Dendritic cell treated with granulocyte-macrophage colony-stimulating factor and Interleukin-4, amounts not matched to agents 40 ng/mL and 50 ng/mL, for 4 days (primary cell): Measurements from ENCODE around the gene PTPRN2.

ENCODE experiments used
- H3K27ac Mint-ChIP-seq: one replicate; pipeline ENCODE4 v1.8.0; 2022; ENCODE audit warnings: mild to moderate bottlenecking, mixed read lengths
- H3K27me3 Mint-ChIP-seq: one replicate; pipeline ENCODE4 v1.8.0; 2022; ENCODE audit warnings: mild to moderate bottlenecking, mixed read lengths
- H3K36me3 Mint-ChIP-seq: one replicate; pipeline ENCODE4 v1.8.0; 2022; ENCODE audit warnings: low read depth, mixed read lengths
- H3K4me1 Mint-ChIP-seq: one replicate; pipeline ENCODE4 v1.8.0; 2022; ENCODE audit warnings: low read depth, mixed read lengths
- H3K4me3 Mint-ChIP-seq: one replicate; pipeline ENCODE4 v1.8.0; 2022; ENCODE audit warnings: mild to moderate bottlenecking, moderate library complexity, mixed read lengths
- H3K9me3 Mint-ChIP-seq: one replicate; pipeline ENCODE4 v1.8.0; 2022; ENCODE audit warnings: mixed read lengths
- intact Hi-C: fragments of 100-400 bp; cut with micrococcal nuclease; formaldehyde crosslinking; loops from one replicate; pipeline ENCODE4 v1.15.0; 2022

Gene PTPRN2

GRCh38 chr7:157652954-157653826 lies 934.4 kb downstream of the PTPRN2 start:
- Mint-ChIP-seq H3K27me3 (no peaks in the 10 kb centered on the region), H3K4me1 (no peaks in the 10 kb centered on the region), H3K36me3 (no peaks in the 10 kb centered on the region), H3K4me3 (no peak overlapping the region), H3K9me3 (no peaks in the 10 kb centered on the region), H3K27ac (no peak overlapping the region)
- intact Hi-C loops, result no loop called here

- H3K36me3 Mint-ChIP-seq, result no peaks in the 10 kb centered on the region
- intact Hi-C loops, result no loop called here
- no peaks in the 10 kb centered on the region for H3K27me3 Mint-ChIP-seq
- no peaks in the 10 kb centered on the region for H3K9me3 Mint-ChIP-seq
- no peaks in the 10 kb centered on the region for H3K4me1 Mint-ChIP-seq
- H3K4me3 Mint-ChIP-seq, result no peak overlapping the region
- no peak overlapping the region for H3K27ac Mint-ChIP-seq
Measured at GRCh38 chr7:157652161-157652953, 935.3 kb downstream of the PTPRN2 start.

GRCh38 chr7:157651366-157652160 lies 936.1 kb downstream of the PTPRN2 start:
- Mint-ChIP-seq H3K4me3 (no peak overlapping the region), H3K27me3 (no peaks in the 10 kb centered on the region), H3K9me3 (no peaks in the 10 kb centered on the region), H3K4me1 (no peaks in the 10 kb centered on the region), H3K36me3 (no peaks in the 10 kb centered on the region), H3K27ac (no peak overlapping the region)
- intact Hi-C loops, result no loop called here

- H3K9me3 Mint-ChIP-seq, result no peaks in the 10 kb centered on the region
- H3K27me3 Mint-ChIP-seq, result no peaks in the 10 kb centered on the region
- H3K36me3 Mint-ChIP-seq, result no peaks in the 10 kb centered on the region
- no peaks in the 10 kb centered on the region for H3K4me1 Mint-ChIP-seq
- intact Hi-C loops, result no loop called here
- no peak overlapping the region for H3K27ac Mint-ChIP-seq
- H3K4me3 Mint-ChIP-seq, result no peak overlapping the region
Measured at GRCh38 chr7:157650801-157651200, 936.8 kb downstream of the PTPRN2 start.

- Mint-ChIP-seq H3K36me3 (no peaks in the 10 kb centered on the region), H3K27me3 (no peaks in the 10 kb centered on the region), H3K4me1 (no peaks in the 10 kb centered on the region), H3K9me3 (no peaks in the 10 kb centered on the region), H3K27ac (no peak overlapping the region), H3K4me3 (no peak overlapping the region)
- intact Hi-C loops, result no loop called here
Measured at GRCh38 chr7:157650131-157650631, 937.4 kb downstream of the PTPRN2 start.

GRCh38 chr7:157646551-157646950 lies 941.1 kb downstream of the PTPRN2 start:
- Mint-ChIP-seq H3K27me3 (no peaks in the 10 kb centered on the region), H3K4me3 (no peak overlapping the region), H3K36me3 (no peaks in the 10 kb centered on the region), H3K9me3 (no peaks in the 10 kb centered on the region), H3K4me1 (no peaks in the 10 kb centered on the region), H3K27ac (no peak overlapping the region)
- intact Hi-C loops, result no loop called here

GRCh38 chr7:157645539-157645938 lies 942.1 kb downstream of the PTPRN2 start:
- no peak overlapping the region for H3K4me3 Mint-ChIP-seq
- peaks cover 3% of the 10 kb centered on the region for H3K9me3 Mint-ChIP-seq
- H3K4me1 Mint-ChIP-seq, result no peaks in the 10 kb centered on the region
- intact Hi-C loops, result no loop called here
- no peaks in the 10 kb centered on the region for H3K27me3 Mint-ChIP-seq
- H3K36me3 Mint-ChIP-seq, result no peaks in the 10 kb centered on the region
- H3K27ac Mint-ChIP-seq, result no peak overlapping the region

- intact Hi-C loops, result no loop called here
- no peak overlapping the region for H3K27ac Mint-ChIP-seq
- peaks cover 2% of the 10 kb centered on the region for H3K27me3 Mint-ChIP-seq
- H3K36me3 Mint-ChIP-seq, result no peaks in the 10 kb centered on the region
- H3K4me3 Mint-ChIP-seq, result no peak overlapping the region
- H3K9me3 Mint-ChIP-seq, result peaks cover 9% of the 10 kb centered on the region
- no peaks in the 10 kb centered on the region for H3K4me1 Mint-ChIP-seq
Measured at GRCh38 chr7:157644946-157645345, 942.7 kb downstream of the PTPRN2 start.

GRCh38 chr7:157643525-157643970 lies 944.1 kb downstream of the PTPRN2 start:
- no peak overlapping the region for H3K27ac Mint-ChIP-seq
- intact Hi-C loops, result no loop called here
- no peaks in the 10 kb centered on the region for H3K4me1 Mint-ChIP-seq

GRCh38 chr7:157641866-157642265 lies 945.8 kb downstream of the PTPRN2 start:
- intact Hi-C loops, result no loop called here
- H3K27ac Mint-ChIP-seq, result no peak overlapping the region
- H3K27me3 Mint-ChIP-seq, result peaks cover 2% of the 10 kb centered on the region
- no peaks in the 10 kb centered on the region for H3K4me1 Mint-ChIP-seq
- H3K36me3 Mint-ChIP-seq, result no peaks in the 10 kb centered on the region
- peaks cover 14% of the 10 kb centered on the region for H3K9me3 Mint-ChIP-seq
- H3K4me3 Mint-ChIP-seq, result no peak overlapping the region

More at GRCh38 chr7:157643525-157643970, 944.1 kb downstream of the PTPRN2 start:
- Mint-ChIP-seq H3K9me3 (peaks cover 14% of the 10 kb centered on the region), H3K36me3 (no peaks in the 10 kb centered on the region), H3K4me3 (no peak overlapping the region), H3K27me3 (peaks cover 2% of the 10 kb centered on the region)

GRCh38 chr7:157640144-157640543 lies 947.5 kb downstream of the PTPRN2 start:
- H3K36me3 Mint-ChIP-seq, result no peaks in the 10 kb centered on the region
- no peaks in the 10 kb centered on the region for H3K4me1 Mint-ChIP-seq
- no peak overlapping the region for H3K27ac Mint-ChIP-seq
- H3K9me3 Mint-ChIP-seq, result peaks cover 14% of the 10 kb centered on the region
- intact Hi-C loops, result no loop called here
- H3K4me3 Mint-ChIP-seq, result no peak overlapping the region
- H3K27me3 Mint-ChIP-seq, result peaks cover 2% of the 10 kb centered on the region

- Mint-ChIP-seq H3K4me1 (no peaks in the 10 kb centered on the region), H3K27ac (no peak overlapping the region), H3K9me3 (peaks cover 14% of the 10 kb centered on the region), H3K36me3 (no peaks in the 10 kb centered on the region), H3K4me3 (no peak overlapping the region), H3K27me3 (peaks cover 3% of the 10 kb centered on the region)
- intact Hi-C loops, result no loop called here
Measured at GRCh38 chr7:157638563-157638962, 949.1 kb downstream of the PTPRN2 start.

GRCh38 chr7:157637216-157637949 lies 950.2 kb downstream of the PTPRN2 start:
- H3K27ac Mint-ChIP-seq, result no peak overlapping the region
- intact Hi-C loops, result no loop called here
- peaks cover 9% of the 10 kb centered on the region for H3K27me3 Mint-ChIP-seq
- no peaks in the 10 kb centered on the region for H3K36me3 Mint-ChIP-seq
- H3K9me3 Mint-ChIP-seq, result peaks cover 14% of the 10 kb centered on the region
- H3K4me1 Mint-ChIP-seq, result no peaks in the 10 kb centered on the region
- no peak overlapping the region for H3K4me3 Mint-ChIP-seq
